H1 (cell line): Measurements from ENCODE around the gene ILDR2. TPM values are rescaled to one million over a fixed set of nuclear protein-coding genes. Genes with fewer than 3 reads are reported as not detected.

ENCODE experiments used
- CTCF ChIA-PET: fragments of 300-600 bp; sonication (Branson Sonifier 250); formaldehyde crosslinking; loops from one replicate; lab custom pipeline; 2021; ENCODE audit not compliant: partially characterized antibody; lab: Charles Lee
- POLR2A ChIA-PET: fragments of 300-600 bp; sonication (Branson Sonifier 250); formaldehyde crosslinking; loops from one replicate; lab custom pipeline; 2021; ENCODE audit warnings: inconsistent platforms; ENCODE audit not compliant: partially characterized antibody; lab: Charles Lee
- DNase-seq, 2 experiments: peaks; one replicate each; pipeline versions ENCODE4 v3.0.0 to v3.0.0-alpha.2; 2010 to 2022; ENCODE audit warnings: low spot score in 2 of 2, low read depth in 1 of 2, mixed read lengths in 1 of 2
- FAIRE-seq: peaks from 2 replicates; lab custom pipeline; 2011; peaks lifted over from hg19 to GRCh38; lab: Jason Lieb, UNC
- H2AFZ ChIP-seq: 2 replicates; pipeline ENCODE4 v1.8.1; 2012; ENCODE audit warnings: low read length, inconsistent platforms
- H2AK5ac ChIP-seq: 2 replicates; pipeline ENCODE4 v1.6.1; 2013; ENCODE audit warnings: low read depth, low read length
- H2BK120ac ChIP-seq: replicated peaks from 2 replicates; pipeline ENCODE3; 2013; ENCODE audit warnings: low read depth, low read length, inconsistent platforms
- H2BK12ac ChIP-seq: 2 replicates; pipeline ENCODE4 v1.6.1; 2013; ENCODE audit warnings: low read depth, low read length
- H2BK15ac ChIP-seq: 2 replicates; pipeline ENCODE4 v1.6.1; 2013; ENCODE audit warnings: low read length
- H2BK20ac ChIP-seq: 2 replicates; pipeline ENCODE4 v1.6.1; 2013; ENCODE audit warnings: low read length
- H2BK5ac ChIP-seq: 2 replicates; pipeline ENCODE4 v1.6.1; 2013; ENCODE audit warnings: low read depth, low read length
- H3K14ac ChIP-seq: 2 replicates; pipeline ENCODE4 v1.6.1; 2013; ENCODE audit warnings: inconsistent platforms; ENCODE audit not compliant: insufficient read length
- H3K18ac ChIP-seq: 2 replicates; pipeline ENCODE4 v1.6.1; 2013; ENCODE audit warnings: low read length; ENCODE audit errors: extremely low read depth
- H3K23ac ChIP-seq: 2 replicates; pipeline ENCODE4 v1.6.1; 2013; ENCODE audit warnings: inconsistent platforms; ENCODE audit not compliant: insufficient read length
- H3K23me2 ChIP-seq: 2 replicates; pipeline ENCODE4 v1.6.1; 2013; ENCODE audit warnings: low read depth, low read length
- H3K27ac ChIP-seq: 2 replicates; pipeline ENCODE4 v1.6.1; 2011; ENCODE audit warnings: low read depth, low read length, inconsistent platforms
- H3K27me3 ChIP-seq, 4 experiments: replicated peaks in 1 of 4; 1 replicate in 1 of 4; 2 replicates in 3 of 4; pipeline versions ENCODE4 v1.6.1 to v1.8.1; 2011 to 2013; ENCODE audit warnings: low read length in 3 of 4, mild to moderate bottlenecking in 3 of 4, inconsistent platforms in 2 of 4, mixed read lengths in 2 of 4, moderate library complexity in 1 of 4; ENCODE audit not compliant: control insufficient read depth in 3 of 4, insufficient read depth in 3 of 4; ENCODE audit errors: extremely low read depth in 1 of 4
- H3K36me3 ChIP-seq, 4 experiments: 2 replicates each; pipeline versions ENCODE4 v1.6.1 to v1.8.1; 2011 to 2013; ENCODE audit warnings: mild to moderate bottlenecking in 4 of 4, low read length in 3 of 4, moderate library complexity in 2 of 4, control low read depth in 1 of 4, inconsistent platforms in 1 of 4; ENCODE audit not compliant: insufficient read depth in 4 of 4, control insufficient read depth in 2 of 4
- H3K4ac ChIP-seq: replicated peaks from 2 replicates; pipeline ENCODE3; 2013; ENCODE audit warnings: low read length, low read depth, mixed read lengths, inconsistent platforms; ENCODE audit not compliant: insufficient read length
- H3K4me1 ChIP-seq, 4 experiments: replicated peaks in 1 of 4; 1 replicate in 1 of 4; 2 replicates in 3 of 4; pipeline versions ENCODE4 v1.6.1 to v1.8.1; 2011 to 2013; ENCODE audit warnings: low read length in 3 of 4, inconsistent platforms in 2 of 4, mixed read lengths in 1 of 4; ENCODE audit not compliant: insufficient read depth in 4 of 4, control insufficient read depth in 3 of 4
- H3K4me2 ChIP-seq, 2 experiments: 2 replicates each; pipeline versions ENCODE4 v1.6.1 to v1.8.1; 2011 to 2013; ENCODE audit warnings: low read depth in 2 of 2, low read length in 2 of 2, control low read depth in 1 of 2, inconsistent platforms in 1 of 2, mild to moderate bottlenecking in 1 of 2; ENCODE audit not compliant: insufficient read depth in 1 of 2
- H3K4me3 ChIP-seq, 4 experiments: fragments of 200-600, 300-600 bp in 1 of 4; sonication (generic), shearing (Covaris generic), sonication (Bioruptor Twin) in 1 of 4; 2 replicates each; pipeline versions ENCODE4 v1.5.1 to v1.8.1; 2011 to 2016; ENCODE audit warnings: low read length in 4 of 4, low read depth in 3 of 4, control low read depth in 2 of 4, inconsistent platforms in 2 of 4, mild to moderate bottlenecking in 2 of 4, mixed read lengths in 1 of 4, moderate library complexity in 1 of 4; ENCODE audit not compliant: insufficient read depth in 2 of 4; ENCODE audit errors: extremely low read depth in 1 of 4
- H3K56ac ChIP-seq: replicated peaks from 2 replicates; pipeline ENCODE3; 2013; ENCODE audit warnings: low read depth, mild to moderate bottlenecking, mixed read lengths, low read length, inconsistent platforms; ENCODE audit not compliant: insufficient read length
- H3K79me1 ChIP-seq: 2 replicates; pipeline ENCODE4 v1.6.1; 2013; ENCODE audit warnings: low read depth, low read length, control low read depth
- H3K79me2 ChIP-seq, 2 experiments: 2 replicates each; pipeline versions ENCODE4 v1.6.1 to v1.8.1; 2012 to 2013; ENCODE audit warnings: low read length in 2 of 2, mild to moderate bottlenecking in 2 of 2, inconsistent platforms in 1 of 2; ENCODE audit not compliant: insufficient read depth in 2 of 2, control insufficient read depth in 1 of 2
- H3K9ac ChIP-seq, 4 experiments: replicated peaks in 1 of 4; 1 replicate in 1 of 4; 2 replicates in 3 of 4; pipeline versions ENCODE4 v1.6.1 to v1.8.1; 2011 to 2013; ENCODE audit warnings: low read depth in 3 of 4, low read length in 3 of 4, control low read depth in 2 of 4, mild to moderate bottlenecking in 2 of 4, moderate library complexity in 2 of 4, inconsistent platforms in 1 of 4; ENCODE audit errors: extremely low read depth in 1 of 4
- H3K9me3 ChIP-seq, 2 experiments: 2 replicates each; pipeline versions ENCODE4 v1.6.1 to v1.8.1; 2012 to 2013; ENCODE audit warnings: mild to moderate bottlenecking in 2 of 2, moderate library complexity in 2 of 2, control low read depth in 1 of 2, inconsistent platforms in 1 of 2, low read depth in 1 of 2, low read length in 1 of 2, mixed read lengths in 1 of 2; ENCODE audit not compliant: insufficient read depth in 2 of 2
- H4K20me1 ChIP-seq, 2 experiments: replicated peaks in 1 of 2; 2 replicates each; pipeline versions ENCODE3 to v1.8.1; 2011 to 2013; ENCODE audit warnings: inconsistent platforms in 2 of 2, low read length in 2 of 2, mild to moderate bottlenecking in 1 of 2; ENCODE audit not compliant: insufficient read depth in 2 of 2, control insufficient read depth in 1 of 2
- H4K5ac ChIP-seq: 2 replicates; pipeline ENCODE4 v1.6.1; 2013; ENCODE audit warnings: low read length, low read depth, mixed read lengths, inconsistent platforms; ENCODE audit not compliant: insufficient read length
- H4K8ac ChIP-seq: 2 replicates; pipeline ENCODE4 v1.8.0; 2013; ENCODE audit warnings: mild to moderate bottlenecking, moderate library complexity, low read length, inconsistent platforms; ENCODE audit not compliant: insufficient read depth; ENCODE audit errors: extremely low read depth
- H4K91ac ChIP-seq: replicated peaks from 2 replicates; pipeline ENCODE3; 2013; ENCODE audit warnings: low read length, mixed read lengths, inconsistent platforms; ENCODE audit not compliant: insufficient read length
- CBX5 ChIP-seq: fragments of 300-800, 300-1000 bp; sonication (generic); IDR thresholded peaks from 2 replicates; pipeline ENCODE4 v1.7.1; 2016; ENCODE audit warnings: antibody characterized with exemption, low read length, low read depth
- CHD1 ChIP-seq: IDR thresholded peaks from 2 replicates; pipeline ENCODE4 v1.6.1; 2012; ENCODE audit warnings: low read depth, low read length, improper control_type of control experiment
- GABPA ChIP-seq: IDR thresholded peaks from 2 replicates; pipeline ENCODE4 v1.6.1; 2011; ENCODE audit warnings: mild to moderate bottlenecking, low read length, moderate library complexity, borderline replicate concordance; ENCODE audit not compliant: insufficient read depth
- GTF2F1 ChIP-seq: IDR thresholded peaks from 2 replicates; pipeline ENCODE4 v1.6.1; 2012; ENCODE audit warnings: low read depth, low read length, improper control_type of control experiment, borderline replicate concordance
- HDAC2 ChIP-seq, 2 experiments: fragments of 300-600 bp in 1 of 2; sonication (generic) in 1 of 2; IDR thresholded peaks; 2 replicates each; pipeline ENCODE4 v1.6.1; 2011 to 2012; ENCODE audit warnings: low read depth in 2 of 2, low read length in 2 of 2, mild to moderate bottlenecking in 2 of 2, moderate library complexity in 2 of 2, borderline replicate concordance in 1 of 2, inconsistent platforms in 1 of 2
- MAFK ChIP-seq: IDR thresholded peaks from 2 replicates; pipeline ENCODE4 v1.6.1; 2012; ENCODE audit warnings: low read depth, mild to moderate bottlenecking, improper control_type of control experiment, low read length
- NANOG ChIP-seq: IDR thresholded peaks from 2 replicates; pipeline ENCODE4 v1.6.1; 2011; ENCODE audit warnings: low read length, low read depth, mild to moderate bottlenecking, inconsistent platforms; ENCODE audit not compliant: insufficient read depth, poor library complexity, severe bottlenecking
- NRF1 ChIP-seq: IDR thresholded peaks from 2 replicates; pipeline ENCODE4 v1.6.1; 2011; ENCODE audit warnings: mild to moderate bottlenecking, low read depth, low read length, improper control_type of control experiment
- RXRA ChIP-seq: IDR thresholded peaks from 2 replicates; pipeline ENCODE4 v1.6.1; 2011; ENCODE audit warnings: low read depth, mild to moderate bottlenecking, low read length, moderate library complexity; ENCODE audit not compliant: insufficient read depth
- SIRT6 ChIP-seq: IDR thresholded peaks from one replicate; pipeline ENCODE4 v1.7.1; 2012; ENCODE audit warnings: low read length, inconsistent platforms
- SIX5 ChIP-seq: IDR thresholded peaks from 2 replicates; pipeline ENCODE4 v1.6.1; 2011; ENCODE audit warnings: mild to moderate bottlenecking, low read depth, low read length
- YY1 ChIP-seq: IDR thresholded peaks from 2 replicates; pipeline ENCODE4 v1.6.1; 2011; ENCODE audit warnings: low read depth, mild to moderate bottlenecking, low read length
- ZNF274 ChIP-seq: IDR thresholded peaks from 2 replicates; pipeline ENCODE4 v1.7.0; 2012; ENCODE audit warnings: low read length, borderline replicate concordance; ENCODE audit errors: extremely low read depth
- WGBS, 2 experiments: shearing (Covaris generic) in 1 of 2; methylation state at CpG; one replicate each; pipeline versions ENCODE4 v1.1.6 to v1.1.7; 2013 to 2015; ENCODE audit warnings: low lambda C conversion rate in 2 of 2, mixed read lengths in 2 of 2, inconsistent platforms in 1 of 2, low coverage in 1 of 2, missing lambda C conversion rate in 1 of 2; ENCODE audit not compliant: insufficient replicate concordance in 2 of 2, insufficient coverage in 1 of 2, insufficient read length in 1 of 2; ENCODE audit errors: extremely low coverage in 1 of 2, missing lambda C conversion rate in 1 of 2; 5-methylcytosine and 5-hydroxymethylcytosine counted together
- polyA plus RNA-seq, 7 experiments: library from polyadenylated mRNA; depleted of rRNA in 3 of 7; stranded (reverse) in 5 of 7; unstranded in 2 of 7; fragments of >200 nt in 5 of 7; fragments of 200-250 nt in 2 of 7; gene quantifications; 1 replicate in 5 of 7; 2 replicates in 1 of 7; 4 replicates in 1 of 7; pipeline versions ENCODE4 v1.2.1 to v1.2.3, GENCODE V29; 2011 to 2013; ENCODE audit warnings: missing spikeins in 2 of 7, mixed read lengths in 2 of 7
- total RNA-seq: library from RNA; stranded (reverse); fragmentation: NEBNext Ultra II Directional; extraction: Animal tissue kit (Norgen Biotek cat#: 25700); gene quantifications from 2 replicates; pipeline ENCODE4 v1.2.1, GENCODE V29; 2021
- TF ChIP-seq, protein P1 (sequence below): IDR thresholded peaks from 2 replicates; pipeline ENCODE4 v1.6.1; 2011; ENCODE audit warnings: low read length, improper control_type of control experiment

ILDR2 gene
- total and polyA plus RNA-seq, 2 of the 8 experiments (the other 6 are each of a cell fraction or from before 2014, with no cell fraction given): 0.85 to 0.86 TPM

DNA sequence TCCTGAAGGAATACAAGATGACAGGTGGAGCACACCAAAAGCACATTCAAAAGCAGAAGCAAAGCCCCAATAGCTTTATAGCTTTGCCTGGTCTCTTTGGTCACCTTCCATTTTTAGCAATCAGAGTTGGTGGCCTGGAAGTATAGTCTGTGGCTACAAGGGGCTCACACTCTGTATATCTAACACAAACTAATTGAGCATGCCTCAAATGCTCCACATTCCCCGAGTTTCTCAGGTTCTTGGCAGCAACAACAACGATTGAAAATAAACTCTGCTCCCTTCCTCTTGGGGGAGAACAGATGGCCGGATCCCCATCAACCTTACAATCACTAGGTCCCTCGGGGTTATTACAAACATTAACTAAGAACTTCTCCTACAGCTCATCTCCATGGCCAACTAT lies 74.4 kb downstream of the ILDR2 start:
- H3K14ac ChIP-seq: no peak overlapping the region
- H3K27me3 ChIP-seq: no peaks in the 10 kb centered on the region
- FAIRE-seq (no peak), DNase-seq (no peak)
- no peaks in the 10 kb centered on the region for H3K79me2 ChIP-seq
- no peak overlapping the region for H3K56ac ChIP-seq
- H2AFZ ChIP-seq: no peak overlapping the region
- no peaks in the 10 kb centered on the region; a peak in 1 of 7 replicates for H3K4me1 ChIP-seq
- CTCF ChIA-PET: interaction anchor here (1.0 to 23.8 kb wide), 5 partner anchors 9 to 157 kb away, joined by 3 to 874 read pairs (median 4); no protein-coding TSS in a partner anchor
- H3K9me3 ChIP-seq: peaks cover 16% of the 10 kb centered on the region in 2 experiments
- H2BK5ac ChIP-seq: no peak overlapping the region
- no peak overlapping the region for H2AK5ac ChIP-seq
- H4K5ac ChIP-seq: no peak overlapping the region
- H3K18ac ChIP-seq: no peak overlapping the region
- H2BK20ac ChIP-seq: no peak overlapping the region
- no peaks in the 10 kb centered on the region for H4K20me1 ChIP-seq
- H3K27ac ChIP-seq: no peak overlapping the region
- H3K4me2 ChIP-seq: no peak overlapping the region
- H3K36me3 ChIP-seq: no peaks in the 10 kb centered on the region
- H3K4ac ChIP-seq: no peak overlapping the region
- 85% methylated on average over 4 of the region's 4 CpGs; no CpG with 5 or more reads in 1 of the 2 experiments for whole genome bisulfite sequencing, 2 experiments
- H3K79me1 ChIP-seq: no peaks in the 10 kb centered on the region
- no peaks in the 10 kb centered on the region for H3K23me2 ChIP-seq
- H2BK15ac ChIP-seq: no peak overlapping the region
- no peak overlapping the region for H3K23ac ChIP-seq
- no peak overlapping the region for H3K4me3 ChIP-seq
- no peak overlapping the region for H3K9ac ChIP-seq
- POLR2A ChIA-PET: no interaction called here
- H4K8ac ChIP-seq: no peak overlapping the region
- no peak overlapping the region for H2BK12ac ChIP-seq
- H4K91ac ChIP-seq: no peak overlapping the region
- H2BK120ac ChIP-seq: no peak overlapping the region
- TF ChIP-seq GTF2F1 (no peak), SIRT6 (no peak), YY1 (no peak), NRF1 (no peak), CHD1 (no peak), CBX5 (no peak), RXRA (no peak), ZNF274 (no peak), MAFK (no peak), NANOG (no peak), HDAC2 (IDR thresholded peaks at IDR 0.05; ENCODE audit: borderline replicate concordance in 1 of 2, low read depth in 2 of 2, low read length in 2 of 2) (no peak), GABPA (no peak), SIX5 (no peak)
- TF ChIP-seq, protein P1, sequence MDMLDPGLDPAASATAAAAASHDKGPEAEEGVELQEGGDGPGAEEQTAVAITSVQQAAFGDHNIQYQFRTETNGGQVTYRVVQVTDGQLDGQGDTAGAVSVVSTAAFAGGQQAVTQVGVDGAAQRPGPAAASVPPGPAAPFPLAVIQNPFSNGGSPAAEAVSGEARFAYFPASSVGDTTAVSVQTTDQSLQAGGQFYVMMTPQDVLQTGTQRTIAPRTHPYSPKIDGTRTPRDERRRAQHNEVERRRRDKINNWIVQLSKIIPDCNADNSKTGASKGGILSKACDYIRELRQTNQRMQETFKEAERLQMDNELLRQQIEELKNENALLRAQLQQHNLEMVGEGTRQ: no peak
